Retina (tissue), 1 donor: ENCODE measurements around the gene CFAP65.

Experiments used
- DNase-seq: peaks from one replicate; pipeline ENCODE4 v3.0.0-alpha.2; 2016

The CFAP65 gene, protein sequence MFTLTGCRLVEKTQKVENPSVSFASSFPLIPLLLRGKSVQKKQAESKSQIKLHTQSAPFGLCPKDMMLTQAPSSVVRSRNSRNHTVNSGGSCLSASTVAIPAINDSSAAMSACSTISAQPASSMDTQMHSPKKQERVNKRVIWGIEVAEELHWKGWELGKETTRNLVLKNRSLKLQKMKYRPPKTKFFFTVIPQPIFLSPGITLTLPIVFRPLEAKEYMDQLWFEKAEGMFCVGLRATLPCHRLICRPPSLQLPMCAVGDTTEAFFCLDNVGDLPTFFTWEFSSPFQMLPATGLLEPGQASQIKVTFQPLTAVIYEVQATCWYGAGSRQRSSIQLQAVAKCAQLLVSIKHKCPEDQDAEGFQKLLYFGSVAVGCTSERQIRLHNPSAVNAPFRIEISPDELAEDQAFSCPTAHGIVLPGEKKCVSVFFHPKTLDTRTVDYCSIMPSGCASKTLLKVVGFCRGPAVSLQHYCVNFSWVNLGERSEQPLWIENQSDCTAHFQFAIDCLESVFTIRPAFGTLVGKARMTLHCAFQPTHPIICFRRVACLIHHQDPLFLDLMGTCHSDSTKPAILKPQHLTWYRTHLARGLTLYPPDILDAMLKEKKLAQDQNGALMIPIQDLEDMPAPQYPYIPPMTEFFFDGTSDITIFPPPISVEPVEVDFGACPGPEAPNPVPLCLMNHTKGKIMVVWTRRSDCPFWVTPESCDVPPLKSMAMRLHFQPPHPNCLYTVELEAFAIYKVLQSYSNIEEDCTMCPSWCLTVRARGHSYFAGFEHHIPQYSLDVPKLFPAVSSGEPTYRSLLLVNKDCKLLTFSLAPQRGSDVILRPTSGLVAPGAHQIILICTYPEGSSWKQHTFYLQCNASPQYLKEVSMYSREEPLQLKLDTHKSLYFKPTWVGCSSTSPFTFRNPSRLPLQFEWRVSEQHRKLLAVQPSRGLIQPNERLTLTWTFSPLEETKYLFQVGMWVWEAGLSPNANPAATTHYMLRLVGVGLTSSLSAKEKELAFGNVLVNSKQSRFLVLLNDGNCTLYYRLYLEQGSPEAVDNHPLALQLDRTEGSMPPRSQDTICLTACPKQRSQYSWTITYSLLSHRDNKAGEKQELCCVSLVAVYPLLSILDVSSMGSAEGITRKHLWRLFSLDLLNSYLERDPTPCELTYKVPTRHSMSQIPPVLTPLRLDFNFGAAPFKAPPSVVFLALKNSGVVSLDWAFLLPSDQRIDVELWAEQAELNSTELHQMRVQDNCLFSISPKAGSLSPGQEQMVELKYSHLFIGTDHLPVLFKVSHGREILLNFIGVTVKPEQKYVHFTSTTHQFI (N-terminal part only)

DNA sequence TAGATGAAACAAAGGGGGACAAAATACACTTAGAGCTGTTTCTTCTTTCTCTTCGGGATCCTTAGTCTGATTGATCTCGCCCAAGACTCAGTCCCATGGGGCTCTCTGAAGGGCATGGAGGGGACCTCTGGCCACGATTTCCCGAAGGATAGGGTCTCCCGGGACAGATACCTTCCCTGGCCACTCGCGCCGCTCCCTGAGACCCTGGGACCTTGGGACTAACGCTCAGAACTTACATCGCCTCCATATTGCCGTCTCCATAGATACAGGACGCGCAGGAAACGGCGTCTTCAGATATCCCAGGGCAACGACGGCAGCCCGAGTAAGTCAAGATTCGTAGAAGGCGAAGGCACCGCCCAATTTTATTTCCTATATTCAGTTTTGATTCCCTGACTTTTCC is at the start of gene CFAP65:
Gene CFAP65 (minus strand): TSS at position 265 of the 400 bp plus-strand sequence. CDS start 2,468 bp downstream, outside the sequence.
- DNase-seq: peak; percentile 71

DNA sequence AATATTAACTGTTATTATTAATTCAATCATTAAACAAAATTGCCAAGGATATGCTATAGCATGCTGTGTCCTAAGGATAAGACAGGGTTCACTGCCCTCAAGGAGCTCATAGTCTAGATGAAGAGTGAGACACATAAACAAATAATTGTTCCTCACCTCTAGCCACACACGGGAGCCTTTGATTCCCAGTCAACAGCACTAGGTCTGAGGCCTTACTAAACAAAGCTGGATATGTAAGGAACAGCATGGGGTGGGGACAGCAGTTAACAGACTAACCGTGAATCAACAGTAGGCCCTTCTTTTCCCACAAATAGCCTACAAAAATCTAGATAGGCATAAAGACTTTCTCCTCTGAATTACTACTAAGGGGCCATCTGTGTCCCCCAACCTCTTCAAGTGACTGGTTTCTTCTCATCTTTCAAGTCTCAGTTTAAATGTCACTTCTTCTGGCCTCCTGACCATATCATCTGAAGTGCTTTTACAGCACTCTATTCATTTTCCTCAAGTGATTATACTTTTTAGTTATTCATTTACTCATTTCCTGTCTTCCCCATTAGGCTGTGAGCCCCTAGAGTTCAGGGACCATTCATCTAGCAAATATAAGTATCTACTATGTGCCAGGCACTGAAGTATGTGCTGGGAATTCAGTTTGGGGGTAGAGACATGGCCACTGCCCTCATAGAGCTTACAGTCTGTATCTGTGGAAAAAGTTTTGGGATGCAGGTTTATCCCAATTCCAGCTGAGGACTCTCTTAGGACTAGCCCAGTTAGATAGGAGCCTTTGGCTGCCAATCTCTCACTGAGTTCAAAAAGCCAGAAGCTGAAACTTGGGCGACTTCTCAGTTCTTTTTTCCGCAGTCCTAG is 49.4 kb upstream of the CFAP65 start:
- DNase-seq: no peak

DNA sequence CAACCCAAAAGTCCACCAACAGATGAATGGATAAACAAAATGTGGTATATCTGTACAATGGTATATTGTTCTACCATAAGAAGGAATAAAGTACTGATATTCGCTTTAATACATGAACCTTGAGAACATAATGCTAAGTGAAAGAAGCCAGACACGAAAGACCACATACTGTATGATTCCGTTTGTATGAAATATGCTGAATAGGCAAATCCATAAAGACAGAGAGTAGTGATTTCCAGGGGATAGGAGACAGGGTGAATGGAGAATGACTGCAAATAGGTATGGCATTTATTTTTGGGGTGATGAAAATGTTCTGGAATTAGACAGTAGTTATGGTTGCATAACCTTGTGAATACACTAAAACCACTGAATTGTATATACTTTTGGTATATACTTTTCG is 48.0 kb upstream of the CFAP65 start:
- DNase-seq: no peak

DNA sequence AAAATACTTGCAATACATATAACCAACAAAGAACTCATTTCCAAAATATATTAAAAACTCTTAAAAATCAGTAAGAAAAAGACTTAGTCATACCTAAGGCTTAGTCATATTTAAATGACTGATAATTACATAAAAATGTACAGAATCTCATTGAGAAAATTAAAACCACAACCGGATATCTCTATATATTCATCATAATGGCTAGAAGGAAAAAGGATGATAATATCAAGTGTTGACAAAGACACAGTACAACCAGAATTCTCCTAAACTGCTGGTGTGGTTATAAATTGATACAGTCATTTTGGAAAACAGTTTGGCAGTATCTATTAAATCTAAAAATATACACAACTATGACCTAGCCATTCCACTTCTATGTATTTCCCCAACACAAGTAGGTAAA is 46.5 kb upstream of the CFAP65 start:
- no peak for DNase-seq

DNA sequence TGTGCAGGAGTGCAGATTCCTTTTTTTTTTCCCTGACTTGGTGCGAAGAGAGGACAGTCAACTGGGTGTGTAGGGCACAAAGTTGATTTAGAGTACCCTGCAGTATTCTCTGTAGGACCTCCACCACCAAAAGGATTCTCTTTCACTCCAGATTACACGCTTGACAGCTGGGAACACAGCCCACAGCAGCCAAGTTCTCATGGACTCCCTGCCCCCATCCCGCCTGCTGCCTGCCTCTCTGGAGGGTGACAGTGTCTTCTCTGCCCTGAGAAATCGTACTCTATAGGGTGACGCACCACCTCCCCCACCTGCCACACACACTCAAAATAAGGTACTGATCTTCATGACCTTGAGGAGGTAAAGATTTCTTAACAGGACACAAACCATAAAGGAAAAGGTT is 46.0 kb upstream of the CFAP65 start:
- DNase-seq: peak; percentile 27

DNA sequence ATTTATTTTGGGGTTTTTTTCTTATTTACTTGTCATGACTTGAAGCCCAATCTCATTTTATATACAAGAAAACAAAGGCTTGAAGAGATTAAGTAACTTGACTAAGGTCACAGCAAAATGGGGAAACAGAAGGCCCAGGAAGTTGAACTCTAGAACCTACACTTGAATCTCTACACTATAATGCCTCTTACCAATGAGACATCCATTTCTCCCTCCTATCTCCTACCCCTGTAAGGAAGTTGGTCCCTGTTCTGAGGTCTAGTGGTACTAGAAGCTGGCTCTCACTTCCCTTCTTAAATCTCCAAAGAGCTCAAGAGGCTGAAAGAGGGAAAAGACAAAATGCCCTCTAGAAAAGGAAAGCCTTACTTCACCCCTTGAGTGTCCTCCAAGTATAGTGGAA is 44.9 kb upstream of the CFAP65 start:
- no peak for DNase-seq

DNA sequence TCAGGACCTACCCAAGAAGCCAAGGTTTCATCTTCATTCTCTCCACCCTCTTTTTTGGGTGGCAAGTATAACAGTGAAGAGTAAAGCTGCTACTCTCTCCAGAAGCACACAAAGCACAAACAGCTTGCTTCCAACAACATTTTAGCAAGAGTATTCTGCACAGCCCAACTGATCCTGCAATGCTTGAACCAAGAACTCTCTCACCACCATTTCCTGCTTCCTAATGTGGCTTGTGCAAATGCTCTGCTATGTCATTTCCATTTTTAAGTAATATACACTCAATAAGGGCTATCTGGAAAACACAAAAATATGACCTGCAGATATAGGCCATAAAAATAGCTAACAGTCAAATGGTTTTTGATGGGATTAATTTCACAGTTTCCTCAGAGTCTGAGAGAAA is 43.5 kb upstream of the CFAP65 start:
- DNase-seq: no peak

DNA sequence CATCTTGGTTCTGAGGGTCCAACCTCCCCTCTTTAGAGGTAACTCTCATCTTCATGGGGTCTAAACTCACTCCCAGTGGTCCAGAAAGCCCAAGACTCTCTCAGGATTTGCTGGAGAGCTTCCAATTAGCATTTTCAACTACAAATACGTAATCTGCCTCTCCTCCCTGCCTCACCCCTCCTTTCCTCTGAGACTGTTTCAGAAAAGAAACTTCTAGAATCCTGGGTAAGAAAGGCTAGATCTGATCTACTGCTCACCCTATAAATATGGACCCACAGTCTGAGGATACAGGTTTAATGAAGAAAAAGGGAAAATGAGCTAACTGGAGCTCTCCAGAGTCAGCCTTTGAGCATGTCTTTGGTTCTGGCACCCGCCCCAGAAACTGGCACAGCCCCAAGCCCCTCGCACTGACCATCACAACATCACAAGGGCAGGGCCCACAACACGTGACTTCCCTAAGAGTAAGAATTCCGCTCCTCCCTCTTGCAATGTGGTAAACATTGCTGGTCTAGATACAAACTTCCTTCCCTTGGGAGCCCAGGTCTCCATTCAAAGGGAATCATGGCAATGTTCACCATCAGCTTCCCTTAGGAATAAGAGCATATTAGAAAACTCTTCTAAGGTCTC is 41.1 kb upstream of the CFAP65 start:
- DNase-seq: no peak

DNA sequence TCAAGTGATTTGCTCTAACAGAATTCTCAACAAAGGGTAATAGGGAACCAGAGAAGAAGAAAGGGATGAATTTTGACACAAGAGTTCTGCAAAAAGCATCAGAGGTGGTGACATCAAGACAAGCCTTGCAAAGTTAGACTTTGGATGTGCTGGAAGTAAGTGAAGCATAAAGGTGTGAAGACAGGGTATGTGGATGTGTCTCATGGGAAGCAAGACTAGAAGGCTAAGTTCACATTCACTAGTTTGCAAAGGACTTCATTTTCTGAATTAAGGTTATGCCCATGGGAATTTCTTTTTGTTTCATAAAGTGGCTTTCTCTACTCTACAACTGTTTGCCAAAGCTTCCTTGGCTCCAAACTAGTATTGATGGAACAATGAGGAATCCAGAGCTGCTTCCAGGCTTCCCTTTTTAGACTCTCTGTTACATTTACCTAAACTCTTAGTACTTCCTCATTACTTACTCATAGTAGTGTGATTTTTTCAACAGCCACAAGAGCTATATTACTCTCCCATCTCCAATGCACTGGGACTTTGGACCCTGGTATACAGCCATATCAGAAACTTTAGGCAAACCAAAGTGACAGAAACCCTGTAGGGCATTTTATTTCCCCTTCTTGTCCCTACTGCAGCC is 40.5 kb upstream of the CFAP65 start:
- DNase-seq: no peak

DNA sequence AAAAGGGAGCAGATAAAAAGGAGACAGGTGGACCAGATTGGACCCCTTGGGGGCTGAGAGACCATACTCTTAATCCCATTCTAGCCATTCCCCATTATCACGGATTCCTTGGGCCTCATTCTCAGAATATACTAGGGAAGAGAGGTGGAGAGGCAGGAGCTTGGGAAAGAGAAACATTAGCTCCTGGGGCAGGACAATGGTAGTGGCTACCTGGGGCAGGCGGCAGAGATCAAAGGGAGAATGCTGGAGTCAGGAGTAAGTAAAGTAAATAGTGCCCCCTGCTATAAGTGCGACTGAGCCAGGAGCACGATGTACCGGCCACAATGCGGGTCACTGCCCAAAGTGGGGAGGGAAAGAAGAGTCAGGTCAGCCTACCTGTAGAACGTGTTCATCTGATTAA is 39.8 kb upstream of the CFAP65 start:
- no peak for DNase-seq

DNA sequence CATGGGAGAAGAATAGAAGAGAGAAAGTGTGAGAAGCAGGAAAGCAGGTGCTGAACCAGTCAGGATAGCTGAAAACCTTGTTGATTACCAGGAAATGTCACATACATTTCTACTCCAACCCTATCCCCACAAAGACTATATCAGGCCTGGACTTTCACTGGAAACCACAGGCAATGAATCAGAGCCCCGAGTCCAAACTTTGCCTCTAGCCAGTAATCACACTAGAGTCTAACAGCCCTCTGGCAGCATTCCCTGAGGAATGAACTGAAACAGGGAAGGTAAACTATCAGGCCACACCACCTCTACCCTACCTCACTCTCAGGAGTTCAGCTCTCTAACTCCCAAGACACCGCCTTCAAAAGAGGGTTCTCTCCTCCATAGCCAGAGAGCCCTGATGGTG is 38.1 kb upstream of the CFAP65 start:
- no peak for DNase-seq

DNA sequence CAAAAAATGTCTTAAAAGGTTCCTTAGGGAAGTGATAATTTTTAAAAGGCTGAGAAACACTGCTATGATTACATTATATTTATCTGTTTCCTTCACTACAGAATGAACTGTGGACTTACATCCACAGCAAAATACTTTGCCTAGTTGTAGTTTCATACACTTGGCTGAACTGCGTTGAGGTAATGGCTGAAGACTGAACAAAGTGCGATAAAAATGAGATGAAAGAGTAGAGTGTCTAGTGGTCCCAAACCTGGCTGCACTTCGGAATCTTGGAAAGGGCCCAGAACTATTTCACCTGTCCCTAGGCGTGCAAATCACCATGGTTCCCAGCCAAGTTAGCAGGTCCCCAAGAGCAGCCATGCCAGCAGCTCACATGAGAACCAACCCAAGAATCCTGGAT is 37.6 kb upstream of the CFAP65 start:
- no peak for DNase-seq

DNA sequence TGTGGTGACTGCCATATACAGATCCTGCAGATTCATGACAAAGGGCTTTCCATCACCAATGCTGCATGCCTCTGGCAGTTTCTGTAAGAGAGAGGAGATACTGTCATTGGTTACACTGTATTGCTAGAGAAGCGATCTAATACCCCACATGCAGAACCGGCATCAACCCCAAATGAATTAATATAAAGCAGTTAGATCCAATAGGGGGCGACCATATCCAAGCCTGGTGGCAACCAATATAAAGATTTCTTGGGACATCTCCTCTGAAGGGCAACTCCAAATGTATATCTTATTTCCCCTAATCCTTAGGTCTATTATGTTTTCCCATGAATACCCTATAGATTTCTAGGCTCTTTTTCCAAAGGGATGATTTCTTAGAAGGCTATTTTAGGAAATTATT is 36.8 kb upstream of the CFAP65 start:
- no peak for DNase-seq

DNA sequence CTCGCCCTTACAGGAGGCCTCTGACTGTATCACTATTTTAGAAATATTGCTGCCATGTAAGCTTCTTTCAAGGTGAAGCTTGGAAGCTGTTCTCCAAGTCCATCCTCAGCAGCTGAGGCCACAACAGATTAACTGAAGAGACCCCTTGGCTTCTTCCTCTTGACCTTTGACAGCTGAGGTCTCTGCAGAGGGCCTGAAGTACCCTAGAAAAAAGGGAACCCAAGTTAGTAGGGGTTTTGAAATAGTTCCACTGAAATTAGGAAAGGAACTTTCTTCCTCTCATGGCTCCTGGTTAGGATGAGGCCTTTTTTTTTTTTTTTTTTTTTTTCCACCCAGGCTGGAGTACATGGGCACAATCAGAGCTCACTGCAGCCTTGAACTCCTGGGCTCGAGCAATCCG is 34.9 kb upstream of the CFAP65 start:
- DNase-seq: no peak

DNA sequence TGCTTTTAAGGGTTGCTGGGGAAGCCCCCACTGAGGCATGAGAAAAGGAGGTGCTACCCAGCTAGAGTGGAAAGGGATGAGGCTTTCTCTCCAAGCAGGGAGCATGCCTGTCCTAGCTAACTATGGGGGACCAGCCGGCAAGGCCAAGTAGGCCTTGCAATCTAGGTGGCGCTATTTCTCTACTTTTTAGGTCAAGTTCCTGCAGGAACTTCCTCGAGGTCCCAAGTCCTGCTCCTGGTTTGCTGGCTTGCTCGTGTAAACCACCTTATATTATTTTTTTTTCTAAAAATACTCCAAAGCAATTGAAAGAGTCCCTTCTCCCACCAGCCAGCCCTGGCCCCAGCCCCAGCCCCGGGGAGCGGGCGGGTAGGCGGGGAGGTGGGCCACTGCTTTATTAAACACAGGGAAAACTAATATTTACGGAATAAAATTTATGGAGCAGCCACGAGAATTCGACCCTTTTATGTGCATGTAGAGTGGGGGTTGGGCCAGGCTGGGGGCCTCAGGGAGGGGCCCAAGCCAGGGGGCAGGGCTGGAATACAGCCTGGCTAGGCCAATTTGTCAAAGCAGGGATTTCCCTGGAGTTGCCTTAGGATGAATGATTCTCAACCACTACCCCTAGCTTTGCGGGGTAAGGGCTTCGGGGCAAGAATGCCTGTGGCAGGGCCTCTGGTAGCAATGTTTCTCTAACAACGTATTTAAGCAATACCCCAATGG is 32.3 kb upstream of the CFAP65 start:
- DNase-seq: peak; percentile 29

DNA sequence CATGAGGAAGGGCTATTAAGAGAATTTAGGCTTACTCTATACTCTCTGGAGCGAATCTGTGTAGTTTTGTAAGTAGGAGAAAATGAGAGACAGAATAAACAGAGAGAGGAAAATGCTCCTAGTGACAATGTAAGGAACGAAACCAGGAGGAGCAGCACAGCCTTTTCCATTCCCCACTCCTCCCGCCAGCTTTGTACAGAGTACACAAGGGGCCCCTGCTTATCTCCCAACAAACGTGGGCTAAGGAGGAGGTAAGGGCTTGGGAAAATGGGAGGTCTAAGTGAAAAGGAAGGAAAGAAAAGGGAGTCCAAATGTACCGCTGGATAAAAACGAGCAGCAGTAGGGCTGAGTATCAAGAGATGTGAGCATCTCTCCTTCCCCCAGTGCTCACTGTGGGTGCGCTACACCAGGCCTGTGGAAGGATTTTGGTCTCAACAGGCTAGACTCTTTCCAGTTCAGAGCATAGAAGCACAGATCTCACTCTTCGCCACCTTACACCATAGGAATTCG is 31.5 kb upstream of the CFAP65 start:
- no peak for DNase-seq

DNA sequence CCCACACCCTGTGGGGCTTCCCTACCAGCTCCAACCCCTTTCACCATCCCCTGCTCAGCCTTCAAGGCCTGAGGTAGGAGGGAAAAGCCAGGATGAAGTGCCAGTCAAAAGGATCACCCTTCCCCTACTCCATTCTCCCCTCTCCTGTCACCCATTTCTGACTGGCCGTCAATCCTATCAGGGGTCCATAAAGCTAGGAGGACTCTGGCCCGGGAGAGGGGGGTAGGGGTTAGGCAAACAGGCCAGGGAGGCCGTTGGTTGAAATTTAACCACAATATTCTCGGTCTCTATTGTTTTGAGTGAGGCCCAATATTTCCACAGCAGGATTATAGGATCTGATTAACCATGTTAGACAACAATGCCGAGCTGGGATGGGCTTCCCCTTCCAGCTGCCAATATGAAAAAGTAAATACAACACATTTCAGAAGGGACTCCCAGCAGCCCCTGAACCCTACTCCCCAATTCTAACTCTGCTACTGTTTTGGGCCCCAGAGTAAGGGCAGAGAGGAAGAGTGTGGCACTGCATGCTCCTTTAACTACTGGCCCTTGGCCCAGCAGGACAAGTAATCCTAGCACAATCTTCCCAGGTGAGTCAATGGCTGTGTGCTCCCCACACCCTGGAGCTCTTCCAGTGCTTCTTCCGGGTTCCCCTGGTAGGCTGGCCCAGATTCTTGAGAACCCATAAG is 30.0 kb upstream of the CFAP65 start:
- no peak for DNase-seq

DNA sequence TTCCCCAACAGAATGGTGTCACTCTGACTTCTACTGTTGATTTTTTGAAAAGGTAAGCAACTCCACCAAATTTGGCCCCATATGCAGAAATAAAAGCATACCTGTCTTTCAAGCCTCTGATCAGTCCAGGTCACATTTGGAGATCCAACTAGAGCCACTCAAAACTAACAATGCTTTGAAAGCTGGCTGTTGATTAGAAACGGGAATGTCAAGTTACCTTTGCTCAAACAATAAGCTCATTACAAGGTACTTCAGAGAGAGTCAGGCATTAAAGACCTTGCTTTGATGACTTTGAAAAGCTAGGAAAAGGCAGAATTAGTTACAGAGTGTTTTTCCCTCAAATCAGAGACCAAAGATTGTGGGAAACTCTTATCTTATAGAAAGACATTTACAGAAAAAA is 24.2 kb upstream of the CFAP65 start:
- DNase-seq: no peak

DNA sequence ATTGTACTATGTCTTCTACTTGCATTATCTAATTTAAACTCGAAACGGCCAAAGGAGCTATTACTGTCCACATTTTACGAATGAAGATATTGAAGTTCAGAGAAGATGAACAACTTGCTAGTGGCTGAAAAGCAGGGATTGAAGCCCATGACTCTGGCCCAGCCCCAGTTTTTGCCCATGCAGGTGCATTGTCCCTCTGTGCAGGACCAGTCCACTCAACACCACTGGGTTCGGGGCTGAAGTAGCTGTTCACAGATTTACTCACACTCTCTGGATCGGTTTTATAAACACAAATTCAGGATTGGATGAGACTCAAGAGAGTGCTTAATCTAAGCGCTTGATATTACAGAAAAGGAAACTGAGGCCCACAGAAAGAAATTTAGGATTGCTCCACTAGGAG is 20.8 kb upstream of the CFAP65 start:
- no peak for DNase-seq
